ENCODE results near the gene PSAT1. TPM values are rescaled to one million over a fixed set of nuclear protein-coding genes. Genes with fewer than 3 reads are reported as not detected.

Gene PSAT1
- polyA plus RNA-seq, 3 donors: 61.0 to 79.6 (median 74.3) TPM

DNA sequence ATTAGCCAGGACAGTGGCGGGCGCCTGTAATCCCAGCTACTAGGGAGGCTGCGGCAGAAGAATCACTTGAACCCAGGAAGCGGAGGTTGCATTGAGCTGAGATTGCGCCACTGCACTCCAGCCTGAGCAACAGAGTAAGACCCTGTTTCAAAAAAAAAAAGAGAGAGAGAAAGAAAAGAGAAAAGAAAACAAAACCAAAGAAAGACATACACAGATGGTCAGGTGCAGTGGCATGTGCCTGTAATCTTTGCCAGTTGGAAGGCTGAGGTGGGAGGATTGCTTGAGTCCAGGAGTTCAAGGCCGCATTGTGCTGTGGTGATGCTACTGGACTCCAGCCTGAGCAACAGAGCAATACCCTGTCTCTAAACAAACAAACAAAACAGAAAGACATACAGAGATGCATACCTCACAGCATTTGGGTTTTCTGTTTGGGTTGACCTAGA lies 10.0 kb upstream of the PSAT1 start:
- DNase-seq (ENCODE audit: extremely low read depth in 1 of 11, low read depth in 9 of 11, low spot score in 4 of 11): no peak

DNA sequence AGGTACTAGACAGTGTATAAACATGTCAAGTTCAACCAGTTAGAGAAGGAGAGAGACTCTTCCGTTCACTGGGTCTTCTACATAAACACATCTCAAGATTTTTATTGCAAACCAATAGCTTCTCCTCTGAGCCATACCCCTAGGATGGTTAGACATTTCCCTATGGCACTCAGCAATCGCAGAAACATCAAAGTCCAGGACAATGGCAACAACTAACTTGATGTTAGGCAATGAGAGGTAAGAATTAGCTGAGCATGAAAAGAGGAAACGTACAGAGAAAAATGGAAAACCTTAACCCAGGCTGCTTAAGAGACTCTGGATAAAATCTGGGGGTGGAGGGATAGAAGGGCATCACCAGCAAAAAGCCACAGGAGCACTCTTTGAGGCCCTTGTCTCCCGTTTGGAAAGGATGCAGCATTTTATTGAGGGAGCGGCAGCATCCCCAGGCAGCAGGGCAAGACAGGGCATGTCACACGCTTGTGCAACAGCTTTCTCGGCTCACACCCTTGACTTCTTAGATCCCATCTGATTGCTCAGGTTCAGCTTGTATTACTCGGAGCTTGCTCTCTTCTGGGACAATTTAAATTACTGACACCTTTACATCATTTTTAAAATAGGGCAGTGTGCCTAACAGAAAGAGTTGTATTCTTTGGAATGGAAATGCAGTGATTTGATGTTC lies 8.6 kb upstream of the PSAT1 start:
- DNase-seq (ENCODE audit: extremely low read depth in 1 of 11, low read depth in 9 of 11, low spot score in 4 of 11): no peak

DNA sequence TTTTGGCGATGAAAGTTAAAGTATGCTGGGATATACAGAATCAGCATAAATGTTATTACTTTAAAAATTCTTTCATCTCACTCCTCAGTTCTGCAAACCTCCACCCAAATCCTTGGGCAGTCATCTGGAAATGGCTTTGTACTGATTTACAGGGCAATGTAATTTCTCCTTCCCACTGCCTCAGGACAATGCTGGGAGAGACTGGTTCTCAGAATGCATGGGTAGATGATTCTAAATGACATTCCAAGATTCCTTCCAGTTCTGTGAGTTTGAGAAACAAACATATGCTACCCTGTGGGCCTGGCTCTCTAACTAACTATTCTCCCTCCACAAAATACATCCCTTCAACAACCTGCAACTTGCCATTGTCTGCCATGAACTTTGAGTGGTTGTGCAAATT lies 7.5 kb upstream of the PSAT1 start:
- peak in 1 of 11 donors; percentile 12 for DNase-seq (ENCODE audit: extremely low read depth in 1 of 11, low read depth in 9 of 11, low spot score in 4 of 11)

DNA sequence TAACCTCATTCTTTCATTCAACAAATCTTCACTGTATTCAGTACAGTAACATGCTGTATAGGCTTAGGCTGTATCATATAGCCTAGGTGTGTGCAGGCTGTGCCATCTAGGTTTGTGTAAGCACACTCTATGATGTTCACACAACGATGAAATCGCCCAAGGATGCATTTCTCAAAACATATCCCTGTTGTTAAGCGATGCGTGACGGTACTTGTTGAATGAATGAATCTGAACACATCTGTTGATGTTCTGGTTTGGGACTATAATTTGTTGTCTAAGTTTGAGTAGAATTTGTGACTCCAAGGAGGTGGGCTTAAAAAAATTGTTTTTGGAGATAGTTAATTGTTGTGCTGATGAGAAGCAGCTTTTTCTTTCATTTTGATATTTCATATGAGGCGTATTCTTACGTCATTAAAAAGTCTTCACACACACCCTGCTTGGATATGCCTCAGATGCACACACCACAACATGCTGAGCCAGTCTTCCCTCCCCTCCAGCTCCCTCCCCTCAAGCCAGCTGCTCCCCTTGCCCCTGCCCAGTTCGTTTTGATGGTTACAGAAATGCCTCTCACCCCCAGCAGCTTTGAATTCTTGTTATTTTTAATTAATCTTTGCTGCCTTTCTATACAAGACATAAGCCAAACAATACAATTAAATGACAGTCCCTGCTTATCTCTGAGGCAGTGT lies 5.5 kb upstream of the PSAT1 start:
- no peak for DNase-seq (ENCODE audit: extremely low read depth in 1 of 11, low read depth in 9 of 11, low spot score in 4 of 11)

DNA sequence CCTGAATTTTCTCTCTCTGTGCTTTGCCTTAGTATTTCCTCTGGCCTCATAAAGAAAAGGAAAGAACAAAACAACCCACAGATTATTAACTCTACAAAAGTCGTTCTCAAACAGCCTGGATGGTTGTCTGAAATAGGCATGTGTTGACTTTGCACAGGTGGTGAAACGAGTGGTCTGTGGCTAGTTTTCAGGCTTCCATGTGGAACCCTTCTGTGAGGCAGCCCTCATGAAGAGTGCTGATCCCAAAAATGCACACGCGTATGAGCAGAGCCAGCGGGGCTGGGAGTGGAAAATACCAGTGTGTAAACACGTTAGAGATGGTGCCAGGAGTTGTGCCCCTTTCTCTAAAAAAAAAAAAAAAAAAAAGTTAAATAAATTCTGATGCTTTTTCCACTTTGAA lies 4.9 kb upstream of the PSAT1 start:
- DNase-seq (ENCODE audit: extremely low read depth in 1 of 11, low read depth in 9 of 11, low spot score in 4 of 11): no peak

DNA sequence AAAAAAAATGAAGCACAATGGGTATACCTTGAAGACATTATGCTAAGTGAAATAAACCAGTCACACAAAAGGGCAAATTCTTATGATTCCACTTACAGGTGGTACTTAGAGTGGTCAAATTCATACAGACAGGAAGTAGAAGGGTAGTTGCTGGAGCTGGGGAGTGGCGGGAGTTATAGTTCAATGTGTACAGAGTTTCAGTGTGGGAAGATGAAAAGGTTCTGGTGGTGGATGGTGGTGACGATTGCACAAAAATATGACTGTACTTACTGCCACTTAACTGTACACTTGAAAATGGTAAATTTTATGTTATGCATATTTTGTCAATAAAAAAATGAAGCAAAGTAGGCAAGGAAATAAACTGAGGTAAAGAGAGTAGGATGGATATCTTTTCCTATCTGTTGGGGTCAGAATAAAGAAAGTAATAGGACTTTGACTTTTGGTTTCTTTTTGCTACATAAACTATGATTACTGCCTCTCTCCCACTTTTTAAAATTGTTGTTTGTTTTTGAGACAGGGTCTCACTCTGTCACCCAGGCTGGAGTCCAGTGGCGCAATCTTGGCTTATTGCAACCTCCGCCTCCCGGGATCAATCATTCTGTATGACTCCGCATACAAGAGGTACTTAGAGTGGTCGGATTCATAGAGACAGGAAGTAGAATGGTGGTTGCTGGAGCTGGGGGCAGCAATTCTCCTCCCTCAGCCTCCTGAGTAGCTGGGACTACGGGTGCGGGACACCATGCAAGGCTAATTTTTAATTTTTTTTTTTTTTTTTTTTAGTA lies 4.0 kb upstream of the PSAT1 start:
- DNase-seq (ENCODE audit: extremely low read depth in 1 of 11, low read depth in 9 of 11, low spot score in 4 of 11): no peak

DNA sequence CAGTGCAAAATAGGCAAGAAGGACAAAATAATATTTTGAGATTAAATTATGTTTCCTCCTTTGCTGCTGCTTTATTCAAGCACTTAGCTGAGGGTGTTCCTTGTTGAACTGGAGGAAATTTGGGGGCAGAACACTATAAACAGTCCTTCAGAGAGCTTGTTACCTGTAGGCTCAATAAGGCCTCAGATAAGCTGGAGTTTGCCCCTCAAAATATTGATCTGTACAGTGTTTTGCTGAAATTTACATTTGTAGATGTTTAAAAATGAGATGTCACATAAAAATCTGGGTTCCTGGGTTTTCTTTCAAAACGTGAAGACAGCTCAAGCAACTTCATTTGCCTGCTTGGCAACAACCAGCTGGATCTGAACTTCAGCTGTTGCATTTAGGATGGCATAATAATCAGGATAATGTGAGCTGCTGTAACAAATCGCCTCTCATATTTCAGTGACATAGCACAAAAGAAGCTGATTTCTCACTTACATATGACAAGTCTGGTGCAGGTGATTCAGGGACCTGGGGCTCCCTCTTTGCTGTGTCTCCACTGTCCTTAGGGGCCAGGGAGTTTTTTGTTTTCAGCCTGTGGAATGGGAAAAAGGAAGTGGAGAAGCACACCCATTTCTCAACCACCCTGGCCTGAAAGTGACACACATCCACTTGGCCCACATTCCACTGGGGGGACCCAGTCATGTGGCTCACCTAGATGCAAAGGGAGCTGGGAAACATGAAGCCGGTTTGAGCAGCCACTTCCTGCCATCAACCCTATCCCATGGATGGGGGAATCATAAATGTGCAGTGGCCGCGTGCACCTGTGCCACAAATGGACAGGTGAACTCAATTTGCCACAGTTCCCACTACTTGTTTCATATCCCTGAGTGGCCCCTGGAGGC lies 2.4 kb upstream of the PSAT1 start:
- no peak for DNase-seq (ENCODE audit: extremely low read depth in 1 of 11, low read depth in 9 of 11, low spot score in 4 of 11)

DNA sequence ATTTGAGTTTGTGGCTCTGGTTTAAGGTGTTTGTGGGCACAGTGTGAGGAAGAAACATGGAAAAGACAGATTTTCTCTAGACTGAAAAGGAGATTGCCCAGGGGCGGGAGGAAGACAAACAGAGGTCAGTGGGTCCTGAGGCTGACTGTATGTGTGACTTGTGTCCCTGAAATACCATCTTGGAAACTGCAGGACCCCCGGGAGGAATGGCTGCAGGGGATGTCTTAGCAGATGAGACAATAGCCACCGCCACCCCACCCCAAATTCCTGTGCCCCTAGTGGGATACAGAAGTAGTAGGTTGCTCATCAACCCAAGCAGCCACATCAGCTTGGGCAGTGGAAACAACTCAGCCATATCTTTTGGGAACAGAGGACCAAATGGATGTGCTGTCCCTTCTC lies 1.7 kb upstream of the PSAT1 start:
- no peak for DNase-seq (ENCODE audit: extremely low read depth in 1 of 11, low read depth in 9 of 11, low spot score in 4 of 11)

DNA sequence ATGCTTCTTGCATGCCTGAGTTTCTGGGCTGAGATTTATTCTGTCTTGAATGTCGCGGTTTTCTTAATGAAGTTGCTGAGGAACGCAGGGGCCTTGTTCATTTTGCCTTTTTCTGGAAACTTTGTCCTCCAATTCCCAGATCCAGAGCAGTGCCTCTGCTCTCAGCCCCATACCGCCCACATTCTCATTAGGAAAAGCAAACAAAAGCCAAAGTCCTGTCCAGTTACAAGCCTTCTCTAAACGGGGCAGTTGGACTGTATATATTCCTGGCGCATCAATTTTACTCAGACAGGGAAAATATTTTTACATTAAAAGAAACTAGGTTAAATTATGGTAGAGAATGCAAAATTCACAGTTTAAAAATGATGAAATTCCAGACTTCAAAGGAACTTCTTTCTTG lies 1.2 kb upstream of the PSAT1 start:
- DNase-seq (ENCODE audit: extremely low read depth in 1 of 11, low read depth in 9 of 11, low spot score in 4 of 11): no peak

DNA sequence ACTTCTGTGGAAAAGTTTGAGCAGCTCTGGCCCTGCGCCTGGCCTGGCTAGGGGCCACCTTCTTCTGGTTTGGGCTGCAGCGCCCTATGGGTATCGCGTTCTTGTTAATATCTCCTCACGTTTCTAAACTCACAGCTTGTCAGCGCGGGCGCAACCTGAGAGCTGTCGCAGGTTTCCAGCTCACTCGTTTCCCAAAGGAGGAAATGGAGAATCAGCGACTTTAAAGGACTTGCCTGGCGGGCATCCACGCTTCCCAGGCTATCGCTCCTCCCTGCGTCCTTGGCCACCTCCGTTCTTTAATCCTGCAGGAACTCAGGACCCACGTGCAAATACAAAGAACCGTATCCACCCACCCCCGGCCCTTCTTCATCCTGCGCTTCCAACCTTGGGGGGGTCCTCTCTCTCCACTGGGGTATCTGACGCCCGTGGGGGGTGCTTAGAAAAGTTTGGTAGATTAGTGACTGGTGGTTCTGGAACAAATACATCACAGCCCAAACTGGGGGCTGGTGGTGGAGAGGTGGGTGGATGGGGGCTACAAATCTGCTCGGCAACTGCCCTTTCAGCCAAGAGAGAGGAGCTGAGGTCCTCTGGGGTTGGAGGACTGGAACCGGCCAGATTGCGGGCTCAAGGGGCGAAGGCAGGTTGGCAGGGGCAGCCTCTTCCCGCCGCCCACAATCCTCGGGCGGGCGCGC lies 578 bp upstream of the PSAT1 start:
- DNase-seq (ENCODE audit: extremely low read depth in 1 of 11, low read depth in 9 of 11, low spot score in 4 of 11): peak in 5 of 11 donors; percentile 33 to 42 (median 38)

DNA sequence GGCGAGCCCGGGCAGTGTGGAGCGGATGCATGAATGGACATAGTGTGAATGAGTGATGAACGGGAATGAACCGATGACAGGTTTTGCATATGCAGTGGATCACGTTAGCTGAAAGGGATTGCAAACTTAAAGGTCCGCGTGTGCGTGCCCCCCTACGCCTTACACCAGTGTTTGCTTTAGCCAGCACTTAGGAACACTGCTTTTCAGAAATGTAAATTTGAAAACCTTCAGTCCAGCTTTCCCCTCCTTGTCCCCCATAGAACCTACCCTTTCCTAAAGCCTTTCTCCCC lies 692 bp downstream of the PSAT1 start:
- no peak for DNase-seq (ENCODE audit: extremely low read depth in 1 of 11, low read depth in 9 of 11, low spot score in 4 of 11)

DNA sequence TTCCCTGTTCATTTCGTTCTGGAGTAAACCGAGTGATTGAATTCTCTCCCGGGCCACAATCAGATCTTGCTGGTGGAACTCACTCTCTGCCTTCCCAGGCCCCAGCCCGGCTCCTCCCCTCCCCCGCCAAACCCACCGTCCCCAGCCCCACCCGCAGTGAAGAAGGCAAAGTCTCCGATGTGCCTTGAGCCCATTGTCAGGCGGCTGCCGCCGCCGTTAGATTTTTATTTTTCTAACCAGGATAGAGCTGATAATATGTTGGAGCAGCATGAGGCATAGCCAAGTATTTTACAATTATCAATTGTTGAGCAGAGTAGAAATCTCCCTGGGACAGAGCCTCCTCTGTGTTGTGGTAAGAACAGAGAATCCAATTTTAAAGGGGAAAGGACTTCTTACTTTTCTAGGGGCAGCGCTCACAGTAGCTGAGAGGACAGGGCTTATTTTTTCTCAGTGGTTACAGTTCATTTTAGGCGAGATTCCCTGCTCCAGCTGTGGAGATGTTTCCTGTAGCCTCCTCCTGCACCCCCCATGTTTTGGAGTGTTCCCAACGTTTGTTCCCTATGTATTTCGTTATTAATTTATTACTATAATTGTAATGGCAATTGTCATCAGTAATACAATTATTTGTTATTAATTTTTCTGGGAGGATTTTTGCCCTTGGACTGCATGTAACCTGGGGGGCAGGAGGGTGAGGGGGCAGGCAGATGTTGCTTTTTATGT lies 1.3 kb downstream of the PSAT1 start:
- DNase-seq (ENCODE audit: extremely low read depth in 1 of 11, low read depth in 9 of 11, low spot score in 4 of 11): peak in 1 of 11 donors; percentile 12

DNA sequence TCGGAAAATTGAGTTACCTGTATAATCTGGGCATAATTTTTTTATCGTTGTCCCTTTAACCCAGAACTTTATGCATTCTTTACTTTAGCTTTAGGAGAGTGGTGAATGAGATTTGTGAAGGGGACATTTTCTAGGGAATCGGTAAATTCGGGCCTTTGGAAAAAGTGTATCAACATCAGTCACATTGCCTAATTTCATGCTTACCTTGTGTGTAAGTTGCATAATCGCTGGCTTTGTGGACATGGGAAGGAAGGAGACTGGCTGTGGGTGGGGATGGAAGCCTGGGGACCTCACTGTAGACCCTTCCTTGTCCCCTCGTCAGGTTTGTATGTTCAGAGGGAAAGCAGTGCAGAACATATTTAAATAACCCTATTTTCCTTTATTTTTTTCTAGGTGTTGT lies 3.3 kb downstream of the PSAT1 start:
- DNase-seq (ENCODE audit: extremely low read depth in 1 of 11, low read depth in 9 of 11, low spot score in 4 of 11): no peak

DNA sequence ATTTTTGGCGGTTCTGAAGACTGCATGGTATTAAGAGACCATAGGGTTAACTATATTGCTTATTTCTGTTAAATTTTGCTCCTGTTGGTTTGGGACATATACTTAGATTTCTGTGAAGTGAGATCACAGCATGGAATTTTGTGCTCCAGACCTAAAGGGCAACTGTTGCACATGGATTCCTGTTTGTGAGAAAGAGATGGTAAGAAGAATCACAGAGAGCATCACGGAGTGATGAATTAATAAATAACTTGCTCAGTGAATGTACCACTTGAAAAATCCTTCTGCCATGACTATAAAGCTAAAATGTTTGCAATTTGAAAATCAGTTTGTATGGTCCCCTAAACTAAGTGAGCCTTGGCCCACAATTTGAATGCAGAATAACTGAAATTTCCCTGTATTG lies 4.5 kb downstream of the PSAT1 start:
- DNase-seq (ENCODE audit: extremely low read depth in 1 of 11, low read depth in 9 of 11, low spot score in 4 of 11): no peak

DNA sequence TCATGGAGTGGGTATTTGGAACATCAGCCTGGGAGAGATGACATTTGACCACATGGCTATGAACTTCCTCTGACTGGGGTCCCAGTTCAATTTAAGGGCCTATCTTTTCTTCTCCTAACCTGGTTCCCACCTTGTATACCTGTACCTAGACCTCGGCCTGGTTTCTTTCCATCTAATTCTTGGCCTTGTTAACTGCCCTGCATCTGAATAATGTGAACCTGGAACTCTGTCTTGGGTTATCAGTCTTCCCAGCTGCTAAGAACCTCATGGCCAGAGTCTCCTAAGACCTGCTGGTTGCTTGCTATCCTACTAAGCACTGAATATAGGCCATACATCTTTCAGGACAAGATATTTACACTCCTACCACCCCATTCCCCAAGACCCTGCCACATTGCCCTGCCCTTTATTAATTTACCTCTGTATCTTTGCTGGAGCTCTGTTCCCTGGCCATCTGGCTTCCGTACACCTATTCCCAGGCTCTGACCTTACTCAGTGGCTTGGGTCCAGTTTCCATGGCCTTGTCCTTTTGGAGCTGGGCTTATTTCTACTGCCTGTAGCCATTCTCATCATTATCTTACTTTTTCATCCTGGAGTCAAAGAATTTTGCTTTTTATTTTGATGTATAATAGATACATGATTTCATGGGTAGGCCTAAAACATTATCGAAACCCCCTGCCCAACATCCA lies 6.6 kb downstream of the PSAT1 start:
- no peak for DNase-seq (ENCODE audit: extremely low read depth in 1 of 11, low read depth in 9 of 11, low spot score in 4 of 11)

DNA sequence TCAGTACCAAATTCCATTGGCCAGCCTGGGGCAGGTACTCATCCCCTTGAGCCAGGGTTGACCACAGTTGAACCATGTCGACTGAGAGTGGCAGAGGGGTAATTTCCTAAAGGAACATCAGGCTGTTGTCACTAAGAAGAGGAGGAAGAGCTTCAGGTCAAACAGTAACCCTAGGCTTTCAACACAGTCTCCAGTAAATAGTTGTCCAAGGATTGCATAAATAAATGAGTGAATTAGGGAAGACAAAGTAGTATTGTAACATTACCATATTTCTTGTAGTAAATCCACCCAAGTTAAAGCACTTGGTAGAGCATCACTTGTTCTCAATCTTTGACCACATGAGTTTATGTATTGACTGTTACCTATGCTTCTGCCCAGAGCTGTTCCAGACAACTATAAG lies 7.4 kb downstream of the PSAT1 start:
- no peak for DNase-seq (ENCODE audit: extremely low read depth in 1 of 11, low read depth in 9 of 11, low spot score in 4 of 11)

DNA sequence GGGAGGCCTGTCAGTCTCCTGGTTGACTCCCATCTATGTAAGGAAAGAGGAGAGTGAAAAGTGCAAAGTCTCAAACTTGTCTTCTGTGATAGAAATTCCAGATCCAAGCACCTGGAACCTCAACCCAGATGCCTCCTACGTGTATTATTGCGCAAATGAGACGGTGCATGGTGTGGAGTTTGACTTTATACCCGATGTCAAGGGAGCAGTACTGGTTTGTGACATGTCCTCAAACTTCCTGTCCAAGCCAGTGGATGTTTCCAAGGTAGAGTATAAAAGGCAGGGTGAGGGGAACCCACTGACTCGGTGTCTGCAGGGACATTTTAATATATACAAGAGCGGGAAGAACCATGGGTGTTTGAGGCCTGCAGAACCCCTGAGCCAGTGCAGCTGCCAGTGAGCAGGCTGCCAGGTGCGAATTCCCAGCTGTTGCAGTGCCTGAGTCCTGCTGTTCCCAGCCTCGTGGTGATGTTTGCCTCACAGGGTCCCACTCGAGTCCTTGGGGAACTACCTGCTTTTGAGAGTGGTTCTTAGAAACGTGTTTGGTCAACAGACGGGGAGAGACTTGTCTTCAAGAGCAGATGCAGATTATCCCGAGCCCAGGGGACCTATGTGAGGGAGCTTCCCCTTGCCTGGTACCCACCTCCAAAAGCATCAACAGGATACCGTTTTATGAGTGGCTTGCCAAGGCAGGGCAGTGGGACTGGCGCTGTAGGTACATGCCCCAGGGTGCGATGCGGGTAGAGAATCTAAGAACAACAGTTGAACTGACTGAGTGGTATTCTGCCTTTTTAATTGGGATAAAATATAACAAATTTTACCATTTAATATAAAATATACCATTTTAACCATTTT lies 9.5 kb downstream of the PSAT1 start:
- DNase-seq (ENCODE audit: extremely low read depth in 1 of 11, low read depth in 9 of 11, low spot score in 4 of 11): no peak

Measured in renal cortex interstitium (tissue), 11 donors.